Effector memory CD8-positive, alpha-beta T cell (primary cell): ENCODE measurements around the gene ANKLE1.
"Not testable (repeated sequence)": the region's sequence is repeated elsewhere in the genome, so short reads cannot be mapped to it uniquely, and the experiment has no call there.

Experiments used
- ATAC-seq: fragments of 150-1000 bp; cut with Tn5 transposase; replicated peaks from 2 replicates; pipeline ENCODE4 v1.10.0; 2021; ENCODE audit warnings: mild to moderate bottlenecking, moderate library complexity
- DNase-seq, 3 experiments: peaks; one replicate each; pipeline ENCODE4 v3.0.0; 2021
- H3K27ac Mint-ChIP-seq, 2 donors: one replicate each; pipeline ENCODE4 v1.8.0; 2022; ENCODE audit warnings: mild to moderate bottlenecking in 2 of 2, mixed read lengths in 2 of 2, moderate library complexity in 2 of 2
- H3K27me3 Mint-ChIP-seq, 2 donors: one replicate each; pipeline ENCODE4 v1.8.0; 2022; ENCODE audit warnings: mixed read lengths in 2 of 2
- H3K36me3 Mint-ChIP-seq: one replicate; pipeline ENCODE4 v1.8.0; 2022; ENCODE audit warnings: mild to moderate bottlenecking, moderate library complexity, mixed read lengths; ENCODE audit not compliant: insufficient read depth
- H3K4me1 Mint-ChIP-seq, 2 donors: one replicate each; pipeline ENCODE4 v1.8.0; 2022; ENCODE audit warnings: low read depth in 2 of 2, mixed read lengths in 2 of 2
- H3K4me3 Mint-ChIP-seq, 2 donors: one replicate each; pipeline ENCODE4 v1.8.0; 2022; ENCODE audit warnings: mild to moderate bottlenecking in 2 of 2, mixed read lengths in 2 of 2, moderate library complexity in 2 of 2
- H3K9me3 Mint-ChIP-seq, 2 donors: one replicate each; pipeline ENCODE4 v1.8.0; 2022; ENCODE audit warnings: mixed read lengths in 2 of 2

Gene ANKLE1

DNA sequence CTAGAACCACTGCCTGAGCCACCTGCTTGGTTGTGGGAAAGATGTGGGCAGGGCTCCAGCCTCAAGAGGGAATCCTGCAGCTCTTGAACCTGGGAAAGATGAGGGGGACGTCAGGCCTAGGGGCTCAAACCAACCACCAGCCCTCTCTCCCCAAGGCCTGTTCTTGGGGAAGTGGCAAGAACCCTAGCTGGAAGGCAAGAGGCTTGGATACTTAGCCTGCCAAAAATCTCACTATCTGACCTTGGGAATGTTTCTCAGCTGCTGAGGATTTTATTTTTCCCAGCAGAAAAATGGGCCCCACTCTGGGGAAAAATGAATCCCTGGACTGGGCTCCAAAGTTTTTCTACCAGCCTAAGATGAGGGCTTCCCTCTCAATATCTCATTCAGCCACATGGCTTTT, 21.8 kb upstream of the ANKLE1 start:
- no peaks in the 10 kb centered on the region for H3K36me3 Mint-ChIP-seq
- H3K4me3 Mint-ChIP-seq, result no peak overlapping the region
- no peaks in the 10 kb centered on the region for H3K9me3 Mint-ChIP-seq
- H3K27me3 Mint-ChIP-seq, result no peaks in the 10 kb centered on the region
- DNase-seq, result no peak
- no peak overlapping the region for H3K27ac Mint-ChIP-seq
- no peak for ATAC-seq
- peaks cover 6% of the 10 kb centered on the region in 2 donors for H3K4me1 Mint-ChIP-seq

DNA sequence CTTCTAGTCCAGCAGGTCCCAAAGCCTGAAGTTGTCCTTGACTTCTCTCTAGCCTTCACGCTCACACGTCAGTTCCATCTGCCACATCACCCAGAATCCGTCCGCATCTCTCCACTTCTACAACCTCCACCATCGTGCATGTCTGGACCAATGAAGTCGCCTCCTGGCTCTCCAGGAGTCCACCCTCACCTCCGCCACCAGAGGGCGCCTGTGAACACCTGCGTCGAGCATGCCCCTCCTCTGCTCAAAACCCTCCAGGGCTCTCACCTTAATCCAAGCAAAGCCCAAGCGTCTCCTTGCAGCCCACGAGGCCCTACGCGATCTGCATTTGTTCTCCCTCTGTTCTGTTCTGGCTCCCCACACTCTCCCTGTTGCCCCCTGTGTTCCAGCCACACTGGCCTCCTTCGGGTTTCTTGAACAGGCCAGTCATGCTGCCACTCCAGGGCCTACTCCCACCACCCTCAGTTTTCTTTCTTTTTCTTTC, 20.8 kb upstream of the ANKLE1 start:
- Mint-ChIP-seq H3K27ac (no peak overlapping the region), H3K9me3 (no peaks in the 10 kb centered on the region), H3K27me3 (no peaks in the 10 kb centered on the region), H3K36me3 (no peaks in the 10 kb centered on the region), H3K4me1 (peaks cover 6% of the 10 kb centered on the region in 2 donors), H3K4me3 (no peak overlapping the region)
- ATAC-seq (peak; percentile 100), DNase-seq (peak; percentile 85 to 91 (median 87))

GRCh38 chr19:17262557-17262956, 19.1 kb upstream of the ANKLE1 start:
- Mint-ChIP-seq H3K27me3 (no peaks in the 10 kb centered on the region), H3K27ac (peak overlapping the region in 1 of 2 donors; percentile 39), H3K36me3 (peaks cover 9% of the 10 kb centered on the region), H3K9me3 (no peaks in the 10 kb centered on the region), H3K4me1 (peaks cover 12 to 13% of the 10 kb centered on the region in 2 donors), H3K4me3 (no peak overlapping the region)
- DNase-seq, result no peak
- no peak for ATAC-seq

GRCh38 chr19:17263712-17264640, 17.7 kb upstream of the ANKLE1 start:
- DNase-seq, result no peak
- ATAC-seq, result no peak
- Mint-ChIP-seq H3K27ac (no peak overlapping the region), H3K4me1 (peaks cover 17 to 19% of the 10 kb centered on the region in 2 donors), H3K27me3 (no peaks in the 10 kb centered on the region), H3K36me3 (peaks cover 11% of the 10 kb centered on the region), H3K4me3 (peak overlapping the region in 1 of 2 donors; percentile 34), H3K9me3 (no peaks in the 10 kb centered on the region)

DNA sequence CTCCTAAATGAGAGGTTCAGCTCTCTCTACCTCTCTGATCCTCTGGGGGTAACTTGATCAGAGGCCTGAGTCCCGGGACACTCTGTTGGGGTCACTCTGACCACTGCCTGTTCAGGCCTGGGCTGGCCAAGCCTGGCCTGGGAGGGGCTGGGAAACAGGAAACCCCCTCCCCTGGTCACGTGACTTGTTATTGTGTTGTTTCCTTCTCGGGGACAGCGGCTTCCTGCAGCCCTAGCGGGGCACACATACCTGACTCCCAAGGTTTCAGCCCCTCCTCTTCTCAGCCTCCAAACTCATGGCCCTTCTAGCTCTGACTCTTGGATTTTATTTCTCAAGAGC, 17.1 kb upstream of the ANKLE1 start, which contains the start of gene USHBP1:
TSS of gene USHBP1 (minus strand) at position 105 of the 339 bp plus-strand sequence. CDS start 446 bp downstream, outside the sequence.
- Mint-ChIP-seq H3K4me3 (peak within 1 kb of the TSS in 1 of 2 donors; percentile 34), H3K27ac (no peak within 1 kb of the TSS), H3K27me3 (no peaks in the 10 kb centered on the region), H3K9me3 (no peaks in the 10 kb centered on the region), H3K36me3 (peaks cover 16% of the 10 kb centered on the region), H3K4me1 (peaks cover 17 to 19% of the 10 kb centered on the region in 2 donors)
- no peak for DNase-seq
- no peak for ATAC-seq

DNA sequence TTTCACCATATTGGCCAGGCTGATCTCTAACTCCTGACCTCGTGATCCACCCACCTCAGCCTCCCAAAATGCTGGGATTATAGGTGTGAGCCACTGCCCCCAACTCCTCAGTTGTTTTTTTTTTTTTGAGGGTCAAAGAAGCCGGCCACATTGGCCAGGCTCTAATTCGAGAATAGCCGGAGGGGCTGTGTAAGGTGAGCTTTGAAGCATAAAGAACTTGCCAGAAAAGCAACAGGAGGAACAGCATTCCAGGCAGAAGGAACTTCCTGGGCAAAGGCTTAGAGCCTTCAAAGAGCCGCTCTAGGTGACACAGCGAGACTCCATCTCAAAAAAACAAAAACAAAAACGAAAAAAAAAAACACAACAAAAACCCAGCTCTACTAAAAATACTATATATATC, 15.7 kb upstream of the ANKLE1 start:
- peaks cover 30% of the 10 kb centered on the region for H3K36me3 Mint-ChIP-seq
- H3K27ac Mint-ChIP-seq, result no peak overlapping the region
- no peaks in the 10 kb centered on the region for H3K27me3 Mint-ChIP-seq
- ATAC-seq (no peak), DNase-seq (no peak)
- H3K9me3 Mint-ChIP-seq, result no peaks in the 10 kb centered on the region
- peaks cover 12 to 13% of the 10 kb centered on the region in 2 donors for H3K4me1 Mint-ChIP-seq
- no peak overlapping the region for H3K4me3 Mint-ChIP-seq

- peaks cover 36% of the 10 kb centered on the region for H3K36me3 Mint-ChIP-seq
- ATAC-seq (no peak), DNase-seq (no peak)
- H3K9me3 Mint-ChIP-seq, result no peaks in the 10 kb centered on the region
- H3K4me3 Mint-ChIP-seq, result peak overlapping the region; percentile 71 to 83
- peak overlapping the region; percentile 32 to 84 for H3K27ac Mint-ChIP-seq
- peaks cover 13% of the 10 kb centered on the region in 2 donors for H3K4me1 Mint-ChIP-seq
- H3K27me3 Mint-ChIP-seq, result no peaks in the 10 kb centered on the region
Observed at GRCh38 chr19:17266589-17266974, 15.1 kb upstream of the ANKLE1 start.

- Mint-ChIP-seq H3K27ac (peak within 1 kb of the TSS; percentile 32 to 84), H3K4me3 (peak within 1 kb of the TSS; percentile 71 to 83), H3K9me3 (no peaks in the 10 kb centered on the region), H3K36me3 (peaks cover 42% of the 10 kb centered on the region), H3K27me3 (no peaks in the 10 kb centered on the region), H3K4me1 (peaks cover 13% of the 10 kb centered on the region in 2 donors)
- peak; percentile 91 for ATAC-seq
- DNase-seq, result peak; percentile 90 to 93 (median 91)
Observed at GRCh38 chr19:17266975-17267788, 14.5 kb upstream of the ANKLE1 start, which contains the start of gene BABAM1. TSS of gene BABAM1 (plus strand) at chr19:17267443. CDS start at chr19:17268807, 1,364 bp downstream.

GRCh38 chr19:17268754-17269153, 12.9 kb upstream of the ANKLE1 start:
- H3K9me3 Mint-ChIP-seq, result no peaks in the 10 kb centered on the region
- peak overlapping the region; percentile 71 to 83 for H3K4me3 Mint-ChIP-seq
- no peak overlapping the region for H3K27ac Mint-ChIP-seq
- no peak for ATAC-seq
- peaks cover 13% of the 10 kb centered on the region in 2 donors for H3K4me1 Mint-ChIP-seq
- H3K27me3 Mint-ChIP-seq, result no peaks in the 10 kb centered on the region
- H3K36me3 Mint-ChIP-seq, result peaks cover 52% of the 10 kb centered on the region
- no peak for DNase-seq

GRCh38 chr19:17274892-17275291, 6.8 kb upstream of the ANKLE1 start:
- not testable (repeated sequence) for ATAC-seq, H3K4me1 Mint-ChIP-seq, H3K9me3 Mint-ChIP-seq, H3K27ac Mint-ChIP-seq, H3K27me3 Mint-ChIP-seq, DNase-seq, H3K4me3 Mint-ChIP-seq
- H3K36me3 Mint-ChIP-seq, result peaks cover 60% of the 10 kb centered on the region

DNA sequence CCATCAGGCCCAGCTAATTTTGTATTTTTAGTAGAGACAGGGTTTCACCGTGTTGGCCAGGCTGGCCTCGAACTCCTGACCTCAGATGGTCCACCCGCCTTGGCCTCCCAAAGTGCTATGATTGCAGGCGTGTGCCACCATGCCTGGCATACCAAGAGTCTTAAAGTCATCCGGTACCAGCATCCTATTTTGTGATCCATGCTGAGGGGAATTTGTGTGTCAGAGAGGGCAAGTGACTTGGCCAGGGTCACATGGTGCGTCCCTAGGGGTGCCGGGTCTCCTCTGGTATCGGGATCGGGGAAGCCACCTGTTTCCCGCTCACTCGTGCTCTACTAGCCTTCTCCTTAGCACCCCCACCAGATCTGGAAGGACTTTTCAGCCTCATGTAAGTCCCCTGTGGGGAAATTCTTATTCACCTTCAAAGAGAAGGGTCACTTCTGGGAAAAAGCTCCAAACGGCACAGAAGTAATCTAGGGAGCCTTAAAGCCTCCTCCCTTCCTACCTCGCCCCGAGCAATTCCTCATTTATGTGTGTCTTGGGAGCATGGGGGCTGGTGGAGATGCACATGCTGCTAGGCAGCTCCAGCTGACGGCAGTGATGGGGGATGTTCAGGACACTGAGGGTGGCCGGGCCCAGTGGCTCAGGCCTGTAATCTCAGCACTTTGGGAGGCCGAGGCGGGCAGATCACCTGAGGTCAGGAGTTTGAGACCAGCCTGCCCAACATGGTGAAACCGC, 6.1 kb upstream of the ANKLE1 start:
- H3K9me3 Mint-ChIP-seq, result no peaks in the 10 kb centered on the region
- H3K4me1 Mint-ChIP-seq, result peaks cover 0 to 2% of the 10 kb centered on the region in 2 donors
- ATAC-seq (no peak), DNase-seq (no peak)
- no peaks in the 10 kb centered on the region for H3K27me3 Mint-ChIP-seq
- H3K4me3 Mint-ChIP-seq, result no peak overlapping the region
- H3K36me3 Mint-ChIP-seq, result peaks cover 56% of the 10 kb centered on the region
- no peak overlapping the region for H3K27ac Mint-ChIP-seq

DNA sequence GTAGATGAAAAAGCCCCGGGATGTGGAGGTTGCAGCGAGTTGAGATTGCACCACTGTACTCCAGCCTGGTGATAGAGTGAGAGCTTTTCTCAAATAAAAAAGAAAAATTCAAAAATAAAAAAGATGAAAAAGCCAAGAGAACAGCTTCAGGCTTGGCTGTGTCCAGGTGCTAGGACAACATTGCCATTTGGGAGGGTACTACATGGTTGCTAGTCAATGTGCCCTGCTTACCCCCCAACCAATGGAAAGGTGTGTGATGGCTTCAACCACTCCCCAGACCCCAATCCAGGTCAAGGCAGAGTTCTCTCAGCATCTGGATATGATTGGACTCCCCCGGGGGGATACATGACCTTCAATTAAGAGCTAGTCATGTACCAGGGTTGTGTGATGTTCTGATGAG, 2.3 kb upstream of the ANKLE1 start:
- H3K4me1 Mint-ChIP-seq, result peaks cover 9 to 11% of the 10 kb centered on the region in 2 donors
- peak overlapping the region in 1 of 2 donors; percentile 29 for H3K27ac Mint-ChIP-seq
- no peaks in the 10 kb centered on the region for H3K9me3 Mint-ChIP-seq
- H3K36me3 Mint-ChIP-seq, result peaks cover 25% of the 10 kb centered on the region
- DNase-seq (no peak), ATAC-seq (no peak)
- no peak overlapping the region for H3K4me3 Mint-ChIP-seq
- H3K27me3 Mint-ChIP-seq, result peaks cover 0 to 4% of the 10 kb centered on the region in 2 donors
